ENCODE data around the gene ZNF492. TPM values are rescaled to one million over a fixed set of nuclear protein-coding genes. Genes with fewer than 3 reads are reported as not detected.
"Not testable (repeated sequence)": the region's sequence is repeated elsewhere in the genome, so short reads cannot be mapped to it uniquely, and the experiment has no call there.

Gene ZNF492
- total RNA-seq, 6 experiments from 2014 or later: 0.07 TPM; not detected in 5

DNA sequence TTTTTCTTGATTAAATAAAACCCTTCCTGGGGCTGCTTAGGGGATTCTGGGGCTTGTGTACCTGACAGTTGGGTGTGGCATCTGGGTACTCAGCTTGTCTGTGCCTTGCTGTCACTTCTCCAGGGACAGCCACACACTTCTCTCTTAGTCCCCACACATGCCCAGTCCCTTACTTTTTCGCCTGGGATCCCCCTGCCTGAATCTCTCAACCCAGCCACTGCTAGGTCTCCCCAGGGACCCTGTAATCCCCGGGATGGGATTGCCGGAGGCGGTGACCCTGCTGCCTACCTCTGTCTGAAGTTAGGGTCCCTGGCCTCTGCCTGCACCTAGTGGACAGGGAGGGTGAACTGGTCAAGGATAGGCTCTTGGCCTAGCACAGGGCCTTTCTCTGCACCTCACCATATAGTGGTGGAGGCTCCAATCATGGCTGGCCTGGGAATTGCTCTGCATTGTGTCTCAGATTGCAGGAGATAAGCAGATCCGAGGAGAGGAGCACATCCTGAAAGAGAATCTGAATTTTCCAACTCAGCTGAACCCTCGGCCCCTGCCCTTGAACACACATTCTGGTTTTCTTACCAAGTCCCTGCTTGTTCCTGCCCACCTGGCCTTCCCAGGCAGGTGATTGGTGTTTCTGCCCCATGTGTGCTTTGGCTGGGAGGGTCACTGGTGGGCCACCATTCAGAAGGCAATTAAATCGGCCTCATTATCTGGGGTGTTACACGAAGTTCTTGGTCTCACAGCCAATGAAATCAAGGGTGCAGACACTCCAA, 8.7 kb upstream of the ZNF492 start:
- no peak for DNase-seq
- TF ChIP-seq, protein P1, sequence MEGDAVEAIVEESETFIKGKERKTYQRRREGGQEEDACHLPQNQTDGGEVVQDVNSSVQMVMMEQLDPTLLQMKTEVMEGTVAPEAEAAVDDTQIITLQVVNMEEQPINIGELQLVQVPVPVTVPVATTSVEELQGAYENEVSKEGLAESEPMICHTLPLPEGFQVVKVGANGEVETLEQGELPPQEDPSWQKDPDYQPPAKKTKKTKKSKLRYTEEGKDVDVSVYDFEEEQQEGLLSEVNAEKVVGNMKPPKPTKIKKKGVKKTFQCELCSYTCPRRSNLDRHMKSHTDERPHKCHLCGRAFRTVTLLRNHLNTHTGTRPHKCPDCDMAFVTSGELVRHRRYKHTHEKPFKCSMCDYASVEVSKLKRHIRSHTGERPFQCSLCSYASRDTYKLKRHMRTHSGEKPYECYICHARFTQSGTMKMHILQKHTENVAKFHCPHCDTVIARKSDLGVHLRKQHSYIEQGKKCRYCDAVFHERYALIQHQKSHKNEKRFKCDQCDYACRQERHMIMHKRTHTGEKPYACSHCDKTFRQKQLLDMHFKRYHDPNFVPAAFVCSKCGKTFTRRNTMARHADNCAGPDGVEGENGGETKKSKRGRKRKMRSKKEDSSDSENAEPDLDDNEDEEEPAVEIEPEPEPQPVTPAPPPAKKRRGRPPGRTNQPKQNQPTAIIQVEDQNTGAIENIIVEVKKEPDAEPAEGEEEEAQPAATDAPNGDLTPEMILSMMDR (IDR thresholded peaks at IDR 0.05): no peak
- Mint-ChIP-seq H3K36me3 (ENCODE audit: low read depth) (no peaks in the 10 kb centered on the region; the same call in 1 of the 2 replicates), H3K4me1 (ENCODE audit: low read depth) (no peaks in the 10 kb centered on the region), H3K27me3 (ENCODE audit: insufficient read depth) (peaks cover 2% of the 10 kb centered on the region), H3K27ac (no peak overlapping the region), H3K4me3 (no peak overlapping the region), H3K9me3 (peaks cover 54% of the 10 kb centered on the region)

DNA sequence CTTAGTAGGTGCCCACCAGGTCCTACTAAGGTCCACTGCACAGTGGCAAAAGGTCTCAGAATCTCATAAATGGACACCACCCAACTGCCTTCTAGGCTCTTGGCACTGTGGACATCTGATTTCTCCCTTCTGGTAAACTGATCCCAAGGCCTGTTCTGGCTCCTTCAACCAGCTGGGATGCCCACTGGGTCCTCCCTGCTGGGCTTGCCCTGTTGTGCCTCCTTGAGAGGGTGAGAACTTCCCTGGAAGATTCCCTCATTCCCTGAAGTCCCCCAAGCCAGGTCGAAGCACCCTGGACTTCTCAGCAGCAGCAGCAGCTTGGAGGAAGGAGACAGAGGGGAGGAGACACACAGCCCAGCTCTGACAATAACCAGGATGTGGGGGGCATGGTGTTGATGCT, 6.6 kb upstream of the ZNF492 start:
- Mint-ChIP-seq H3K27ac (no peak overlapping the region), H3K9me3 (peaks cover 46% of the 10 kb centered on the region), H3K36me3 (ENCODE audit: low read depth) (no peaks in the 10 kb centered on the region; the same call in 1 of the 2 replicates), H3K4me1 (ENCODE audit: low read depth) (no peaks in the 10 kb centered on the region), H3K4me3 (no peak overlapping the region), H3K27me3 (ENCODE audit: insufficient read depth) (peaks cover 2% of the 10 kb centered on the region)
- TF ChIP-seq, protein P1 (IDR thresholded peaks at IDR 0.05): no peak
- DNase-seq: no peak

DNA sequence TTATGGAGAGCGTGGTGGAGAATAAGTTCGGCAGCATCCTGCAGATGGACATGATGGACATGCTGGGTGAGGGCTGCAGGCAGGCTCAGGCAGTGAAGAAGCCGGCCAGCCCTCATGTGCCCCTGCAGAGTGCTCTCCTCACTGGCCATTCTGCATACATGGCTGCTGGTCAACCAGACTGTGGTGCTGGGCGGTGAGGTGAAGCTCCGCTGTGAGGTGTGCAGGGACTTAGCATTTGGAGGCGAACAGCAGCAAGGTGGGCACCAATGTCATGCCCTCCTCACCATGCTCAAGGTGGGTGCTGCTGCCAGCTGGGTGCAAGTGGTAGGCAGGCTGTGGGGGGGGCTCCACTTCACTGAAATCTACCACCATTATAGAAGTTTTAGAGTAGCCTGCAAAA, 5.7 kb upstream of the ZNF492 start:
- Mint-ChIP-seq H3K4me3 (no peak overlapping the region), H3K27ac (no peak overlapping the region), H3K27me3 (ENCODE audit: insufficient read depth) (peaks cover 2% of the 10 kb centered on the region), H3K9me3 (peaks cover 51% of the 10 kb centered on the region), H3K4me1 (ENCODE audit: low read depth) (no peaks in the 10 kb centered on the region), H3K36me3 (ENCODE audit: low read depth) (no peaks in the 10 kb centered on the region; the same call in 1 of the 2 replicates)
- no peak for DNase-seq
- TF ChIP-seq, protein P1 (IDR thresholded peaks at IDR 0.05): no peak

DNA sequence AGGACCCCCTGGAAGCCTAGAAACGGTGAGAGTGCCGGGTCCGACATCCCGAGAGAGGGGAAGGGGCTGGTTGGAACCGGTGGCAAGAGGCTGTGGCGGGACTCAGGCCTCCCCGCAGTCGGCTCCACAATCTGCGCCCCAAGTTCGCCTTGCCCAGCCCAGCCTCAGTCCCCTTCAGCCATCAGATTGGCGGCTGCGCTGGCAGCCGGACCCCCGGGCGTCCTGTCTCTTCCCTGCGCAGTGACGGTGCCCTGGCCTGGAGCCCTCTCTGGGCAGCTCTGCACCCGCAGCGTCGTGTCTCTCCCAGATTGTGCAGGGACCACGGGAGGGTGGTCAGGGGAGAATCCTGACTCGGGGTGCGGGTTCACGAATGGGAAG, 315 bp downstream of the ZNF492 start:
- H3K9me3 Mint-ChIP-seq: peaks cover 25% of the 10 kb centered on the region
- no peaks in the 10 kb centered on the region for H3K4me1 Mint-ChIP-seq (ENCODE audit: low read depth)
- H3K4me3 Mint-ChIP-seq: peak overlapping the region; percentile 77; the same call in 1 of the 2 replicates
- no peak overlapping the region; the same call in 1 of the 2 replicates for H3K27ac Mint-ChIP-seq
- no peaks in the 10 kb centered on the region for H3K36me3 Mint-ChIP-seq (ENCODE audit: low read depth)
- H3K27me3 Mint-ChIP-seq (ENCODE audit: insufficient read depth): no peaks in the 10 kb centered on the region
- TF ChIP-seq, protein P1 (IDR thresholded peaks at IDR 0.05): no peak
- no peak for DNase-seq

DNA sequence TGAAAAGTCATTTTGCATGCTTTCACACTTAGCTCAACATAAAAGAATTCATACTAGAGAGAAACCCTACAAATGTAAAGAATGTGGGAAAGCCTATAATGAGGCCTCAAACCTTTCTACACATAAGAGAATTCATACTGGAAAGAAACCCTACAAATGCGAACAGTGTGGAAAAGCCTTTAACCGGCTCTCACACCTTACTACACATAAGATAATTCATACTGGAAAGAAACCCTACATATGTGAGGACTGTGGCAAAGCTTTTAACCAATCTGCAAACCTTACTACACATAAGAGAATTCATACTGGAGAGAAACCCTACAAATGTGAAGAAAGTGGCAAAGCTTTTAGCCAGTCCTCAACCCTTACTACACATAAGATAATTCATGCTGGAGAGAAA, 51.4 kb downstream of the ZNF492 start:
- peaks cover 71% of the 10 kb centered on the region for H3K9me3 Mint-ChIP-seq
- not testable (repeated sequence) for H3K27ac Mint-ChIP-seq

DNA sequence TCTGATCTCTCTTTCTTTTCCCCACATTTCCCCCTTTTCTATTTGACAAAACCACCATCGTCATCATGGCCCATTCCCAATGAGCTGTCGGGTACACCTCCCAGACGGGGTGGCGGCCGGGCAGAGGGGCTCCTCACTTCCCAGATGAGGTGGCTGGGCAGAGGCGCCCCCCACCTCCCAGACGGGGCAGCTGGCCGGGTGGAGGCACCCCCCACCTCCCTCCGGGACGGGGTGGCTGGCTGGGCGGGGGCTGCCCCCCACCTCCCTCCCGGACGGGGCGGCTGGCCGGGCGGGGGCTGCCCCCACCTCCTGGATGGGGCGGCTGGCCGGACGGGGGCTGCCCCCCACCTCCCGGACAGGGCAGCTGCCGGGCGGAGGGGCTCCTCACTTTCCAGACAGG, 68.5 kb downstream of the ZNF492 start:
- H3K27ac Mint-ChIP-seq; H3K4me1 Mint-ChIP-seq (ENCODE audit: low read depth); H3K36me3 Mint-ChIP-seq (ENCODE audit: low read depth); DNase-seq; H3K27me3 Mint-ChIP-seq (ENCODE audit: insufficient read depth); H3K4me3 Mint-ChIP-seq: not testable (repeated sequence)
- H3K9me3 Mint-ChIP-seq: peaks cover 63% of the 10 kb centered on the region

More for the DNA sequence above, 51.4 kb downstream of the ZNF492 start:
- H3K27me3 Mint-ChIP-seq (ENCODE audit: insufficient read depth); H3K36me3 Mint-ChIP-seq (ENCODE audit: low read depth); DNase-seq; H3K4me1 Mint-ChIP-seq (ENCODE audit: low read depth); H3K4me3 Mint-ChIP-seq: not testable (repeated sequence)

DNA sequence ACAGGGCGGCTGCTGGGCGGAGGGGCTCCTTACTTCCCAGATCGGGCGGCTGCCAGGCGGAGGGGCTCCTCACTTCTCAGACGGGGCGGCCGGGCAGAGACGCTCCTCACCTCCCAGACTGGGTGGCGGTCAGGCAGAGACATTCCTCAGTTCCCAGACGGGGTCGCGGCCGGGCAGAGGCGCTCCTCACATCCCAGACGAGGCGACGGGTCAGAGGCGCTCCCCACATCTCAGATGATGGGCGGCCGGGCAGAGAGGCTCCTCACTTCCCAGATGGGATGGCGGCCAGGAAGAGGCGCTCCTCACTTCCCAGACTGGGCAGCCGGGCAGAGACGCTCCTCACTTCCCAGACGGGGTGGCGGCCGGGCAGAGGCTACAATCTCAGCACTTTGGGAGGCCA, 69.0 kb downstream of the ZNF492 start:
- not testable (repeated sequence) for H3K27me3 Mint-ChIP-seq (ENCODE audit: insufficient read depth)

More for the DNA sequence above, 69.0 kb downstream of the ZNF492 start:
- H3K4me1 Mint-ChIP-seq (ENCODE audit: low read depth); H3K36me3 Mint-ChIP-seq (ENCODE audit: low read depth); DNase-seq; H3K4me3 Mint-ChIP-seq; H3K27ac Mint-ChIP-seq: not testable (repeated sequence)
- H3K9me3 Mint-ChIP-seq: peaks cover 59% of the 10 kb centered on the region

All from HFFc6 (cell line).